HepG2 (cell line): Measurements from ENCODE around the gene FBXO48. TPM values are rescaled to one million over a fixed set of nuclear protein-coding genes. Genes with fewer than 3 reads are reported as not detected.

Source experiments
- ATAC-seq: fragments of 200-7000 bp; cut with Tn5 transposase; 3 replicates; pipeline ENCODE4 v1.9.1; 2020; ENCODE audit warnings: mild to moderate bottlenecking, moderate library complexity
- BruUV-seq: library from RNA; stranded (reverse); fragments of 400-500 nt; replicated peaks from 2 replicates; lab custom pipeline; 2021; lab: Mats Ljungman, UMichigan
- CTCF ChIA-PET: fragments of 300-600 bp; formaldehyde crosslinking; extraction: SDS; loops from one replicate; lab custom pipeline; 2021; ENCODE audit warnings: low total read pairs, inconsistent platforms, low intra/inter-chr PET ratio; lab: Yijun Ruan, JAX
- POLR2A ChIA-PET: fragments of 350-600 bp; sonication (Branson Sonifier 250); formaldehyde crosslinking; loops from one replicate; lab custom pipeline; 2020; ENCODE audit warnings: antibody characterized with exemption, inconsistent platforms; lab: Yijun Ruan, JAX
- DNase-seq: peaks from one replicate; pipeline ENCODE4 v3.0.0-alpha.2; 2015; ENCODE audit warnings: low spot score
- FAIRE-seq: peaks from 3 replicates; lab custom pipeline; 2011; peaks lifted over from hg19 to GRCh38; lab: Jason Lieb, UNC
- H2AFZ ChIP-seq: one replicate; pipeline ENCODE4 v1.6.1; 2011; ENCODE audit warnings: low read length, inconsistent platforms
- H3K27ac ChIP-seq: fragments of 300-600 bp; 3 replicates; pipeline ENCODE4 v1.8.0; 2011; ENCODE audit warnings: mixed run types, mild to moderate bottlenecking, mixed read lengths, low read length, inconsistent platforms; ENCODE audit not compliant: insufficient read depth; ENCODE audit errors: extremely low read length
- H3K27me3 ChIP-seq, 2 experiments: fragments of 200-600 bp in 1 of 2; 2 replicates in 1 of 2; 3 replicates in 1 of 2; pipeline versions ENCODE4 v1.6.0 to v1.8.0; 2011; ENCODE audit warnings: low read length in 2 of 2, mild to moderate bottlenecking in 2 of 2, moderate library complexity in 2 of 2, inconsistent platforms in 1 of 2; ENCODE audit not compliant: insufficient read depth in 2 of 2, control insufficient read depth in 1 of 2
- H3K36me3 ChIP-seq, 2 experiments: fragments of 200-600 bp in 1 of 2; replicated peaks in 1 of 2; 2 replicates in 1 of 2; 3 replicates in 1 of 2; pipeline versions ENCODE4 v1.5.1 to v1.8.0; 2011; ENCODE audit warnings: low read length in 2 of 2, inconsistent platforms in 1 of 2; ENCODE audit not compliant: insufficient read depth in 2 of 2, control insufficient read depth in 1 of 2
- H3K4me1 ChIP-seq: 2 replicates; pipeline ENCODE4 v1.5.1; 2012; ENCODE audit warnings: low read length, inconsistent platforms; ENCODE audit not compliant: insufficient read depth
- H3K4me2 ChIP-seq: 2 replicates; pipeline ENCODE4 v1.6.0; 2011; ENCODE audit warnings: low read depth, low read length, inconsistent platforms
- H3K4me3 ChIP-seq, 3 experiments: fragments of 200-600 bp in 1 of 3; sonication (generic), shearing (Covaris generic) in 1 of 3; replicated peaks in 1 of 3; 2 replicates each; pipeline ENCODE4 v1.5.1; 2011 to 2016; ENCODE audit warnings: low read length in 3 of 3, inconsistent platforms in 2 of 3, low read depth in 2 of 3, mild to moderate bottlenecking in 2 of 3, control low read depth in 1 of 3, mixed read lengths in 1 of 3; ENCODE audit not compliant: insufficient read depth in 1 of 3
- H3K79me2 ChIP-seq: one replicate; pipeline ENCODE4 v1.6.1; 2011; ENCODE audit warnings: low read length, inconsistent platforms; ENCODE audit not compliant: insufficient read depth
- H3K9ac ChIP-seq: 2 replicates; pipeline ENCODE4 v1.6.0; 2011; ENCODE audit warnings: mild to moderate bottlenecking, low read depth, low read length, inconsistent platforms; ENCODE audit not compliant: insufficient read depth
- H3K9me3 ChIP-seq: 2 replicates; pipeline ENCODE4 v1.5.1; 2012; ENCODE audit warnings: mild to moderate bottlenecking, low read length
- H4K20me1 ChIP-seq: 2 replicates; pipeline ENCODE4 v1.6.0; 2011; ENCODE audit warnings: inconsistent platforms, mild to moderate bottlenecking, low read length, moderate library complexity; ENCODE audit not compliant: insufficient read depth
- CEBPB ChIP-seq: IDR thresholded peaks from 2 replicates; pipeline ENCODE4 v1.6.1; 2011; ENCODE audit warnings: low read depth, low read length, improper control_type of control experiment, borderline replicate concordance
- DRAP1 ChIP-seq: IDR thresholded peaks from 2 replicates; pipeline ENCODE4 v1.6.1; 2016; ENCODE audit warnings: missing genetic modification reagents, missing compliant biosample characterization
- E2F1 ChIP-seq: sonication (generic); formaldehyde crosslinking; IDR thresholded peaks from 2 replicates; pipeline ENCODE4 v1.5.0; 2020; ENCODE audit warnings: missing genetic modification reagents
- IKZF1 ChIP-seq: fragments of 450-650 bp; IDR thresholded peaks from 2 replicates; pipeline ENCODE4 v1.7.1; 2016
- MNT ChIP-seq: fragments of 450-650 bp; IDR thresholded peaks from 2 replicates; pipeline ENCODE4 v1.6.1; 2016
- RFXAP ChIP-seq: sonication (generic); formaldehyde crosslinking; IDR thresholded peaks from 2 replicates; pipeline ENCODE4 v1.4.0; 2020; ENCODE audit warnings: missing genetic modification reagents, borderline replicate concordance
- ZBTB3 ChIP-seq: sonication (generic); formaldehyde crosslinking; IDR thresholded peaks from 2 replicates; pipeline ENCODE4 v1.4.0; 2020; ENCODE audit warnings: low read depth, mild to moderate bottlenecking, moderate library complexity, missing genetic modification reagents, borderline replicate concordance
- ZNF205 ChIP-seq: IDR thresholded peaks from 2 replicates; pipeline ENCODE4 v1.6.1; 2018; ENCODE audit warnings: missing biosample characterization, missing genetic modification reagents
- ZNF232 ChIP-seq: sonication (generic); formaldehyde crosslinking; IDR thresholded peaks from 2 replicates; pipeline ENCODE4 v1.4.0; 2020; ENCODE audit warnings: missing genetic modification reagents, borderline replicate concordance
- ZNF280B ChIP-seq: sonication (generic); formaldehyde crosslinking; IDR thresholded peaks from 2 replicates; pipeline ENCODE4 v1.5.0; 2020; ENCODE audit warnings: missing genetic modification reagents, mild to moderate bottlenecking, borderline replicate concordance
- ZNF331 ChIP-seq: sonication (generic); formaldehyde crosslinking; IDR thresholded peaks from 2 replicates; pipeline ENCODE4 v1.4.0; 2020; ENCODE audit warnings: missing genetic modification reagents
- ZNF644 ChIP-seq: IDR thresholded peaks from 2 replicates; pipeline ENCODE4 v1.6.1; 2016; ENCODE audit warnings: low read depth
- ZNF777 ChIP-seq: sonication (generic); formaldehyde crosslinking; IDR thresholded peaks from 2 replicates; pipeline ENCODE4 v1.4.0; 2020; ENCODE audit warnings: missing genetic modification reagents
- WGBS: methylation state at CpG from one replicate; pipeline ENCODE4 v1.1.6; 2017; ENCODE audit warnings: low lambda C conversion rate; 5-methylcytosine and 5-hydroxymethylcytosine counted together
- in situ Hi-C: cut with HindIII; loops from 2 replicates; pipeline ENCODE4 v1.10.0; 2017; ENCODE audit warnings: low pct_unique_long_range_greater_than_20kb; ENCODE audit not compliant: extremely low pct_ligation_motif_present
- intact Hi-C: fragments of 100-400 bp; cut with micrococcal nuclease; formaldehyde crosslinking; loops from one replicate; pipeline ENCODE4 v1.10.0; 2022; ENCODE audit not compliant: unreplicated experiment
- polyA plus RNA-seq, 8 experiments: library from polyadenylated mRNA; depleted of rRNA in 3 of 8; stranded (reverse) in 7 of 8; unstranded in 1 of 8; fragments of >200 nt; fragmentation: Illumina TruSeq in 4 of 8; extraction: Trizol in 4 of 8; gene quantifications; 2 replicates each; pipeline versions ENCODE4 v1.2.1 to v1.2.3, GENCODE V29; 2011 to 2016; ENCODE audit warnings: low read depth in 4 of 8, missing spikeins in 1 of 8, mixed read lengths in 1 of 8; ENCODE audit not compliant: insufficient read depth in 1 of 8
- total RNA-seq, 5 experiments: library from RNA; depleted of rRNA; stranded (reverse); fragments of >200 nt; fragmentation: Illumina TruSeq; extraction: Trizol; gene quantifications; 2 replicates each; pipeline ENCODE4 v1.2.3, GENCODE V29; 2016; ENCODE audit warnings: low read depth in 1 of 5

Gene FBXO48
- total and polyA plus RNA-seq, 2 of the 13 experiments (the other 11 are each of a cell fraction or from before 2014, with no cell fraction given): 0.42 to 1.1 TPM

- intact Hi-C loops: no loop called here
- H2AFZ ChIP-seq: no peak overlapping the region
- ChIA-PET CTCF (no interaction called here), POLR2A (no interaction called here)
- BruUV-seq: no TSS peak
- H3K9me3 ChIP-seq: no peaks in the 10 kb centered on the region
- no peaks in the 10 kb centered on the region for H3K4me1 ChIP-seq
- no peak overlapping the region for H3K4me3 ChIP-seq
- H3K79me2 ChIP-seq: no peaks in the 10 kb centered on the region
- H3K4me2 ChIP-seq: no peak overlapping the region
- TF ChIP-seq ZNF205 (CRISPR knock-in tag): no peak
- no peak for TF ChIP-seq ZNF232
- no peak for TF ChIP-seq ZBTB3 (CRISPR knock-in tag)
- TF ChIP-seq CEBPB: peak; percentile 41; the same call in 1 of the 2 replicates
- H3K9ac ChIP-seq: no peak overlapping the region
- in situ Hi-C loops: no loop called here
- DNase-seq (no peak), FAIRE-seq (no peak), ATAC-seq (no peak)
- WGBS: 20% methylated on average over 7 of the region's 7 CpGs
- H3K27me3 ChIP-seq: no peaks in the 10 kb centered on the region; a peak in 1 of 5 replicates
- H3K36me3 ChIP-seq: no peaks in the 10 kb centered on the region
- no peak overlapping the region for H3K27ac ChIP-seq
- no peaks in the 10 kb centered on the region for H4K20me1 ChIP-seq
These were observed 37.7 kb downstream of the FBXO48 start for GRCh38 chr2:68429311-68429826.

- Histone ChIP-seq H2AFZ (no peak overlapping the region), H3K27me3 (no peaks in the 10 kb centered on the region; a peak in 1 of 5 replicates), H3K79me2 (no peaks in the 10 kb centered on the region), H4K20me1 (no peaks in the 10 kb centered on the region), H3K9ac (no peak overlapping the region), H3K27ac (no peak overlapping the region), H3K4me3 (no peak overlapping the region), H3K9me3 (no peaks in the 10 kb centered on the region), H3K4me1 (no peaks in the 10 kb centered on the region), H3K36me3 (no peaks in the 10 kb centered on the region), H3K4me2 (no peak overlapping the region)
- intact Hi-C loops: no loop called here
- ATAC-seq (no peak), FAIRE-seq (no peak), DNase-seq (no peak)
- in situ Hi-C loops: no loop called here
- ChIA-PET CTCF (no interaction called here), POLR2A (no interaction called here)
- no peak for TF ChIP-seq IKZF1
- TF ChIP-seq E2F1 (CRISPR knock-in tag): no peak
- TF ChIP-seq ZNF331 (CRISPR knock-in tag): no peak
- no peak for TF ChIP-seq RFXAP (CRISPR knock-in tag)
- no peak for TF ChIP-seq MNT
- TF ChIP-seq ZNF280B (CRISPR knock-in tag): no peak
- TF ChIP-seq ZNF644: no peak
- no peak for TF ChIP-seq DRAP1
- TF ChIP-seq ZNF232: no peak
- TF ChIP-seq ZNF777: no peak
- no TSS peak for BruUV-seq
- WGBS: 22% methylated on average over 1 of the region's 1 CpG
These were observed 38.3 kb downstream of the FBXO48 start for GRCh38 chr2:68428746-68429145.
